ENCODE measurements around the gene FAM177B.

GRCh38 chr1:222785529-222785928 is 48.5 kb downstream of the FAM177B start:
- TF ChIP-seq EZH2 (IDR thresholded peaks at IDR 0.05; ENCODE audit: insufficient read depth, poor library complexity, severe bottlenecking) (no peak), EZH2phosphoT487 (IDR thresholded peaks at IDR 0.05; ENCODE audit: insufficient read depth, low read depth) (no peak)
